ENCODE data around the gene TMEM80.

- no peak for TF ChIP-seq CTCF (IDR thresholded peaks at IDR 0.05; ENCODE audit: borderline replicate concordance, extremely low read depth, low read length, poor library complexity, severe bottlenecking)
- no peak for TF ChIP-seq EZH2 (IDR thresholded peaks at IDR 0.05; ENCODE audit: borderline replicate concordance, low read depth, low read length, severe bottlenecking)
Observed at GRCh38 chr11:724778-725386, 29.3 kb downstream of the TMEM80 start.
